NCI-H187 (cell line): ENCODE results near the gene CLDN15.
A peak's percentile ranks its signal among the peaks of the same experiment; 100 is the strongest.

ENCODE experiments used
- DNase-seq, 2 experiments: peaks; one replicate each; lab custom pipeline; 2025; lab: John Stamatoyannopoulos, UW

Gene CLDN15

GRCh38 chr7:101244375-101245146 is 7.0 kb upstream of the CLDN15 start, which contains the start of gene FIS1:
Gene FIS1, minus strand, starts transcription at chr7:101245081. Its CDS starts 77 bp downstream, at chr7:101245004.
- peak; percentile 93 to 95 for DNase-seq

GRCh38 chr7:101243646-101244374 is 6.2 kb upstream of the CLDN15 start:
- no peak for DNase-seq

- DNase-seq: no peak
Observed at GRCh38 chr7:101241443-101242349, 4.1 kb upstream of the CLDN15 start.

- no peak for DNase-seq
Observed at GRCh38 chr7:101241015-101241363, 3.4 kb upstream of the CLDN15 start.

- DNase-seq: no peak
Observed at GRCh38 chr7:101240226-101241014, 2.8 kb upstream of the CLDN15 start.

- DNase-seq: no peak
Observed at GRCh38 chr7:101239951-101240220, 2.3 kb upstream of the CLDN15 start.

GRCh38 chr7:101239191-101239950 is 1.8 kb upstream of the CLDN15 start:
- DNase-seq: no peak

- no peak for DNase-seq
Observed at GRCh38 chr7:101238226-101239182, 902 bp upstream of the CLDN15 start.

GRCh38 chr7:101236292-101236835 is 1.2 kb downstream of the CLDN15 start:
- DNase-seq: no peak

GRCh38 chr7:101235522-101235921 is 2.1 kb downstream of the CLDN15 start:
- DNase-seq: no peak

GRCh38 chr7:101235050-101235449 is 2.6 kb downstream of the CLDN15 start:
- DNase-seq: no peak

GRCh38 chr7:101234636-101235035 is 3.0 kb downstream of the CLDN15 start:
- DNase-seq: no peak

GRCh38 chr7:101233907-101234547 is 3.6 kb downstream of the CLDN15 start:
- DNase-seq: no peak

- DNase-seq: peak in 1 of 2 experiments; percentile 55
Observed at GRCh38 chr7:101232141-101232850, 5.3 kb downstream of the CLDN15 start.

- no peak for DNase-seq
Observed at GRCh38 chr7:101231644-101232043, 6.0 kb downstream of the CLDN15 start.

GRCh38 chr7:101226721-101227120 is 10.9 kb downstream of the CLDN15 start:
- DNase-seq: no peak

GRCh38 chr7:101225650-101226049 is 12.0 kb downstream of the CLDN15 start:
- no peak for DNase-seq

- no peak for DNase-seq
Observed at GRCh38 chr7:101223528-101223927, 14.1 kb downstream of the CLDN15 start.
